Fibroblast of mammary gland (primary cell): ENCODE measurements around the gene DRD4.

ENCODE experiments used
- DNase-seq: peaks from one replicate; pipeline ENCODE4 v3.0.0-alpha.2; 2010; ENCODE audit warnings: low read depth
- H3K4me3 ChIP-seq: 2 replicates; pipeline ENCODE4 v1.5.1; 2011; ENCODE audit warnings: low read depth, mild to moderate bottlenecking, low read length, moderate library complexity; ENCODE audit not compliant: control insufficient read depth
- CTCF ChIP-seq: conservative IDR thresholded peaks from 2 replicates; pipeline ENCODE4 v1.5.1; 2011; ENCODE audit warnings: low read depth, low read length, inconsistent platforms; ENCODE audit not compliant: control insufficient read depth, insufficient read depth

DRD4 gene

GRCh38 chr11:603154-603553, 33.9 kb upstream of the DRD4 start:
- TF ChIP-seq CTCF = no peak

GRCh38 chr11:605286-606129, 31.6 kb upstream of the DRD4 start:
- no peak for TF ChIP-seq CTCF
- DNase-seq = no peak
- H3K4me3 ChIP-seq = no peak overlapping the region

More at GRCh38 chr11:603154-603553, 33.9 kb upstream of the DRD4 start:
- H3K4me3 ChIP-seq = no peak overlapping the region
- no peak for DNase-seq

- peak; percentile 76 for DNase-seq
- no peak for TF ChIP-seq CTCF
- H3K4me3 ChIP-seq = no peak overlapping the region
Measured at GRCh38 chr11:606245-606644, 30.8 kb upstream of the DRD4 start.

- DNase-seq = no peak
- no peak overlapping the region for H3K4me3 ChIP-seq
- TF ChIP-seq CTCF = no peak
Measured at GRCh38 chr11:607020-607780, 29.9 kb upstream of the DRD4 start.

- H3K4me3 ChIP-seq = no peak overlapping the region
- no peak for DNase-seq
- TF ChIP-seq CTCF = no peak
Measured at GRCh38 chr11:607971-608659, 29.0 kb upstream of the DRD4 start.

GRCh38 chr11:608791-609251, 28.2 kb upstream of the DRD4 start:
- DNase-seq = no peak
- no peak overlapping the region for H3K4me3 ChIP-seq
- no peak for TF ChIP-seq CTCF
